Prostate gland (tissue), 2 donors: Measurements from ENCODE around the gene PSMC2.

Experiments used
- POLR2A ChIP-seq: fragments of 450-650 bp; IDR thresholded peaks from one replicate; pipeline ENCODE4 v1.6.1; 2016; ENCODE audit warnings: antibody characterized with exemption, mild to moderate bottlenecking
- POLR2AphosphoS5 ChIP-seq: sonication (generic); formaldehyde crosslinking; IDR thresholded peaks from one replicate; pipeline ENCODE4 v1.6.1; 2017; ENCODE audit warnings: antibody characterized with exemption
- TF ChIP-seq, protein P1 (sequence below), 4 experiments: fragments of 200-600 bp in 2 of 4; fragments of 450-650 bp in 2 of 4; sonication (generic) in 2 of 4; IDR thresholded peaks; 1 replicate in 3 of 4; 2 replicates in 1 of 4; pipeline ENCODE4 v1.5.1; 2016 to 2019; ENCODE audit warnings: antibody characterized with exemption in 4 of 4, mild to moderate bottlenecking in 2 of 4, moderate library complexity in 2 of 4

DNA sequence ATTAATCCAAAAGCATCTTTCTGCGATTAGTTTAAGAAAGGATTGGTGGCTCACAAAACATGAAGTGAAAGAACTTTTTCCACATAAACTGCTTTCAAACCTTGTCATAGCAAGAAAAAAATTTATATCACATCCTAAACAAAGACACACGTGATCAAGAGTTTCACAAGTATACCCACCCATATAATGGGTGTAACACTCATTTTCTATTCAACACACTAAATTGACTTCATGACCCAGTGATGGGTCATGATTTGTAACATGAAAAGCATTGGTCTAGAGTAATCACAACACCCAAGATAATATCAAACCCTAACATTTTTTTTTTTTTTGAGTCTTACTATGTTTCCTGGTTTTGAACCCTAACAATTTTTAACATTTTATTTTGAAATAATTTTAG is 32.6 kb upstream of the PSMC2 start:
- TF ChIP-seq, protein P1, sequence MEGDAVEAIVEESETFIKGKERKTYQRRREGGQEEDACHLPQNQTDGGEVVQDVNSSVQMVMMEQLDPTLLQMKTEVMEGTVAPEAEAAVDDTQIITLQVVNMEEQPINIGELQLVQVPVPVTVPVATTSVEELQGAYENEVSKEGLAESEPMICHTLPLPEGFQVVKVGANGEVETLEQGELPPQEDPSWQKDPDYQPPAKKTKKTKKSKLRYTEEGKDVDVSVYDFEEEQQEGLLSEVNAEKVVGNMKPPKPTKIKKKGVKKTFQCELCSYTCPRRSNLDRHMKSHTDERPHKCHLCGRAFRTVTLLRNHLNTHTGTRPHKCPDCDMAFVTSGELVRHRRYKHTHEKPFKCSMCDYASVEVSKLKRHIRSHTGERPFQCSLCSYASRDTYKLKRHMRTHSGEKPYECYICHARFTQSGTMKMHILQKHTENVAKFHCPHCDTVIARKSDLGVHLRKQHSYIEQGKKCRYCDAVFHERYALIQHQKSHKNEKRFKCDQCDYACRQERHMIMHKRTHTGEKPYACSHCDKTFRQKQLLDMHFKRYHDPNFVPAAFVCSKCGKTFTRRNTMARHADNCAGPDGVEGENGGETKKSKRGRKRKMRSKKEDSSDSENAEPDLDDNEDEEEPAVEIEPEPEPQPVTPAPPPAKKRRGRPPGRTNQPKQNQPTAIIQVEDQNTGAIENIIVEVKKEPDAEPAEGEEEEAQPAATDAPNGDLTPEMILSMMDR (IDR thresholded peaks at IDR 0.05) = no peak
- TF ChIP-seq POLR2AphosphoS5 (no peak), POLR2A (no peak)
